RPMI7951 (cell line): ENCODE data around the gene SLC25A21. TPM values are rescaled to one million over a fixed set of nuclear protein-coding genes. Genes with fewer than 3 reads are reported as not detected.
"Not testable (repeated sequence)": the region's sequence is repeated elsewhere in the genome, so short reads cannot be mapped to it uniquely, and the experiment has no call there.

Experiments
- DNase-seq: peaks from one replicate; pipeline ENCODE4 v3.0.0-alpha.2; 2012; ENCODE audit warnings: low read depth
- total RNA-seq: library from RNA; depleted of rRNA; stranded (reverse); fragments of >200 nt; shearing (Covaris generic); gene quantifications from 2 replicates; pipeline ENCODE4 v1.2.3, GENCODE V29; 2014

The SLC25A21 gene
- total RNA-seq, 1 experiment from 2014 or later: 0.84 TPM

GRCh38 chr14:36716614-36717184 is 455.7 kb downstream of the SLC25A21 start:
- DNase-seq: no peak

- no peak for DNase-seq
Measured at GRCh38 chr14:36713960-36714703, 458.3 kb downstream of the SLC25A21 start.

DNA sequence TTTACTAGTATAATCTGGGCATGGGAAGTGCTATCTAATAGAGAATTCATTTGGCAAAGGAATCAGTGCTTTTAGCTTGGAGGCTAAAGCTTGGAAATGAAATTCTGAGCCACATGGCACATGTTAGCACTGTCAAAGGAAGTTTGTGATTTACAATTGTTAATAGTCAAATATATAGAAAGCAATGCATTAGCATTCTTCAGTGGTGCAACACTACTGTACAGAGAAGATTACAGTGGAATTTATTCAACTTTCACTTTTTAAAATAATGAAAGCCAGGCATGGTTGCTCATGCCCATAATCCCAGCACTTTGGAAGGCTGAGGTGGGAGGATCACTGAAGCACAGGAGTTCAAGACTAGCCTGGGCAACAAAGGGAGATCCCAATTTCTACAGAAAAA is 464.8 kb downstream of the SLC25A21 start:
- no peak for DNase-seq

- no peak for DNase-seq
Measured at GRCh38 chr14:36702474-36702873, 469.9 kb downstream of the SLC25A21 start.

DNA sequence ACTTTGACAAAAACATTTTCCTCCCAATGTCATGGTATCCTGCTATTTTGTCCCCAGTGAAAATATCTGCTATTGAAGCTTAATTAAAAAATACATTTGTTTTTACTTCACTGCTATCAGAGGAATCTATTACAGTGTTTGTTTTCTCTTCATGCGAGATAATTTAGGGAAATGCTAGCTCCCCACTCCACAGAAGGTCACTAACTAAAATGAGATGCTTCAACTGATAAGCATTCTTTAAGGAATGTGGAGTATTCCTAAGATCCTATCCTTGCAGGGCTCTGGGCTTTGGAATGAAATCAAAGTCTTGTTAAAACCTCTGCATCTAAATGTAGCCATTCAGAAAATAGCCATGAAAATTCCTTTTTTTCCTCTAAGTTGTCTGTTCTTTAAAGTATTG is 471.3 kb downstream of the SLC25A21 start:
- no peak for DNase-seq

DNA sequence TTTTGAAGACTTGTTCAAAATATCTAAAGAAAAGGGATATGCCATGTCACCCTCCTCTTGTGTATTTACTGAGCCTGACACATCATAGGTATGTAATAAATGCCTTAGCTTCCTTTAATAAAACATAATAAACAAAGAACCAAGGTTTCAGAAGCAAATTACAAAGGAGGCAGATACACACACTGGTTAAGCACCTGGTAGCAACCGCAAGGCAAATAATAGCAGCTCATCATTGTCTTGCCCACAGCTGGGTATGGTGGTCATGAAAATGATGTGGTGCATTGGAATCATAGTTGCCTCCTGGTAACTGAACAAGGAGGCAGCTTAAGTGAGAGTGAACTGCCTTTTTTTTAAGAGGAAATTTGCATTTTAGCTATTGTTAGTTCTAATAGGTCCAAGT is 471.8 kb downstream of the SLC25A21 start:
- DNase-seq: no peak

DNA sequence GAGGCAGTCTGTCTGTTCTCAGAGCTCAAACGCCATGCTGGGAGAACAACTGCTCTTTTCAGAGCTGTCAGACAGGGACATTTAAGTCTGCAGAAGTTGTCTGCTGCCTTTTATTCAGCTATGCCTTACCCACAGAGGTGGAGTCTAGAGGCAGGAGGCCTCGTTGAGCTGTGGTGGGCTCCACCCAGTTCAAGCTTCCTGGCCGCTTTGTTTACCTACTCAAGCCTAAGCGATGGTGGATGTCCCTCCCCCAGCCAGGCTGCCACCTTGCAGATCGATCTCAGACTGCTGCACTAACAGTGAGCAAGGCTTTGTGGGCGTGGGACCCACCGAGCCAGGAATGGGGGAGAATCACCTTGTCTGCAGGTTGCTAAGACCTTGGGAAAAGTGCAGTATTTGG is 473.0 kb downstream of the SLC25A21 start:
- DNase-seq: not testable (repeated sequence)

DNA sequence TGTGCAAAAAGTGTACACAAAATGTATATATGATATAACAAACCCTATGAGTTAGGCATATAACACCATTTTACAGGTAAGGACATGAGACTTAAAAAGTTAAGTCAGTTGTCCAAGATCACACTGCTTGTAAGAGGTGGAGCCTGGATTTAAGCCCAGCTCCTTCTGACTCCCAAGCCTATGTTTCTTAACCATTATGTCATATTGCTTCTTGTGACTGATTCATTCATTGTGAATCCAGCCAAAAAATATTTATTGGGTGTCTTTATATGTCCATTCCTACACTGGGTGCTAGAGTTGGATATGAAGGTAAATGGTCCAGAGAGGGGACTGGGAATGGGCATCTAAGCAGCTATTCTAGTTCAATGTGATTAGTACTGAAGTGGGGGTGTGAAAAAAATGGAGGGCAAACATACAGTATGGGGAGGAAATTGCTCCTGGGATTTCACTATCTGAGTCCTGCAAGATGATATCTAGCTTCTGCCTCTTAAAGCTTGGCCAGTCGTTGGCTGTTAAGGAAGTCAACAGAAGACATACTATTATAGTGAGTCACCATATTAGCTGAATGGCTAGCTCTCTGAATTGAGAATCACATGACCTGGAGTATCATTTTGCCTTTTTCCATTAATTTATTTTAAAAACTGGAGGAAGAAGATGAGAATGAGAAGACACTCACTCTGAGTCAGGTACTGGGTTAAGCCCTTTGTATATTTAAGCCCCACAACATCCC is 481.9 kb downstream of the SLC25A21 start:
- peak; percentile 1 for DNase-seq

GRCh38 chr14:36684946-36685345 is 487.5 kb downstream of the SLC25A21 start:
- no peak for DNase-seq

- DNase-seq: no peak
Measured at GRCh38 chr14:36683083-36683724, 489.2 kb downstream of the SLC25A21 start.

DNA sequence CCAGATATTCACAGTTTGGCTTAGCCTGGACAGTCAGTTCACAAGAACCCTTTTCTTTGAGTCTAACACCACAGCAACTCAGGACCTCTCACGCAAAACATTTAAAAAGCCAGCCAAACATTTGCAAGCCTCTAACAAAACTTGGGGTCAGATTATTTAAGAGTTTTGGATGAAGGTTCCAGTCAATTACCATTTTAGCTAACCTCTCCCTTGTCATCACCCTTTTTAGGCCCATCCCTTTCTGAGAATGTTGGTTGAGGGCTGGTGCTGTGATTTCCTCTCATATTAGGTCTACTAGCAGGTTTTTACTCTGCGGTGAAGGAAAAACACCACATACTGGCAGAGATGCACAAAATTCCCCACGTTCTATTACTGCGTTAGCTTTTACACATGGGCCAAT is 490.1 kb downstream of the SLC25A21 start:
- no peak for DNase-seq

- no peak for DNase-seq
Measured at GRCh38 chr14:36676236-36676635, 496.2 kb downstream of the SLC25A21 start.

GRCh38 chr14:36675581-36675980 is 496.8 kb downstream of the SLC25A21 start:
- DNase-seq: no peak

GRCh38 chr14:36674659-36675058 is 497.7 kb downstream of the SLC25A21 start:
- DNase-seq: no peak

DNA sequence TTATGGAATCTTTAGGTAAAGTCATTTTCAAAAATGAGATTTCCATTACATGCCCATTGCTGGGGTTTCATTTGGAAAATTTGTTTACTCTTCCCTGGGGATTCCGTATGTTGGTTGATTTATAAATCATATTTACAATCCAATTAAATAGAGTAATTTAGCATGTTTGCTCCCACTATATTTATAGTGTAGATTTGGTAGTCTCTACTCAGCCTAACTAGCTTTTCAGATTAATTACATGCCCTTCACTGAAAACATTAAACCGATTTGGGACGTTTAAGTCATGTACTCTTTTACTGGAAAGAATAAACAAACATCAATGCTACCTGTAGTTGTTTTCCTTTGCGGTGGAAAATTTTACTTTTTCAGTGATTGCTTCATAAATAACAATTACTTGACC is 500.3 kb downstream of the SLC25A21 start:
- no peak for DNase-seq

DNA sequence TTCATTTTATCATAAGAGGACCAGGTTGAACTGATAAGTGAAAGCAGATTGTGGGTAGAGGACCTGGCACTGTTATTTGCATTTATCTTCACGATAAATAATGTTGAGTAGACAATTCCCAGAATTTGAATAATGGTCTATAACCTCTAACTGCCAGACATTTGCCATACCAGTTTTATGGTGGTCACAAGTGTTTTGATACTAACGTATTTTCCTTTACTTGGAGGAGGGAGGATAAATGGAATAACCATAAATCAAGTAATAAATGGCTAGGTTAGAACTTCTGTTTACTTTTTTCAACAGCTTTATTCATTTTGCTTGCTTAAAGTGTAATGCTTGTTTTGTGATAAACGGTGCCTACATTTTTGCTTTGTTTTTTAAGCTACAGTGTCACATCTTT is 501.3 kb downstream of the SLC25A21 start:
- no peak for DNase-seq

DNA sequence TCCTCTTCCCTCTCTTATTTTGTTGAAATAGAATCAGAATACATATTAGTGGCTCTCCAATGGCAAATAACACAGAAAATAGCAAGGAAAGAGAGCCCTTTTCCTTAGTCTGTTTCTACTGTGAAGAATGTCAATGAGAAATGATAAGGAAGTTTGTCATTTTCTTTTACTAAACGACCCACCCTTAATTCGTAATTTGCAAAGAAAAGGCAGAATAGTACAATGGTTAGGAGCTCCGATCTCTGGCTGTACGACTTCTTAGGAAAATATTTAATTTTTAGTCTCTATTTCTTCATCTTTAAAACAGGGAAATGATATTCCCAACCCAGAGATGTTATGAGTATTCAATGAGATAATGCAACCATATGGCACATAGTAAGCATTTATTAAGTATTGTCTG is 504.7 kb downstream of the SLC25A21 start:
- no peak for DNase-seq

DNA sequence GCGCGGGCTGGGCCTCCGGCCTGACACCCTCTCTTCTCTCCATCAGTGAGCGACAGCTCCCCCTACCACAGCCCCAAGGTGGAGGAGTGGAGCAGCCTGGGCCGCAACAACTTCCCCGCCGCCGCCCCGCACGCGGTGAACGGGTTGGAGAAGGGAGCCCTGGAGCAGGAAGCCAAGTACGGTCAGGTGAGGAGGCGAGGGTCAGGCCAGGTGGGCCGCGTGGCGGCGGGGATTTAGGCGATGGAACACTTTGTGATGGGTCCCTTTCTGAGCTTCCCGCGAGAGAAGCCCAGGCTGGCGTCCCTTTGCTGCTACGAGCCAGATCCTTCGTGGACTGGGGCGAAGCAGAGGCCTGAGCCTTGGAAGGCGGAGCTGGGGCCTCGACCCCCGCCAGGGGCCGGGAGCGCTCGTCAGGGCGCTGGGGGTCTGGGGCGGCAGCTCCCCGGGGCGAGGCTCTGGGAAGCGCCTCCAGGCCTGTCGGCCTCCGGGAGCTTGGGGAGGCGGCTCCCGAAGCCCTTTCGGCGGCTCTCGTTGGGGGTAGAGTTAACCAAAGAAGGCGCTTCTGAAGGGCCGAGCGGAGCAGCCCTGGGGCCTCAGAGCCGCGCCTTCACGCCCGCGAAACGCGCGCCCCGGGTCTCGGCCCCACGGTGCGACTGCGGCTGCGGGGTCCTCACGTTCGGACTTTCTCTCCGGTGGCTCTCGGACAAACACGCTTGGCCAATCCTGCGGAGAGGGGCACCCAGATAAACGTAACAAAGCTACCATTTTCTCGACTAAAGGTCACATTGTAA is 505.8 kb downstream of the SLC25A21 start:
- DNase-seq: no peak

- no peak for DNase-seq
Measured at GRCh38 chr14:36665887-36666415, 506.5 kb downstream of the SLC25A21 start.

DNA sequence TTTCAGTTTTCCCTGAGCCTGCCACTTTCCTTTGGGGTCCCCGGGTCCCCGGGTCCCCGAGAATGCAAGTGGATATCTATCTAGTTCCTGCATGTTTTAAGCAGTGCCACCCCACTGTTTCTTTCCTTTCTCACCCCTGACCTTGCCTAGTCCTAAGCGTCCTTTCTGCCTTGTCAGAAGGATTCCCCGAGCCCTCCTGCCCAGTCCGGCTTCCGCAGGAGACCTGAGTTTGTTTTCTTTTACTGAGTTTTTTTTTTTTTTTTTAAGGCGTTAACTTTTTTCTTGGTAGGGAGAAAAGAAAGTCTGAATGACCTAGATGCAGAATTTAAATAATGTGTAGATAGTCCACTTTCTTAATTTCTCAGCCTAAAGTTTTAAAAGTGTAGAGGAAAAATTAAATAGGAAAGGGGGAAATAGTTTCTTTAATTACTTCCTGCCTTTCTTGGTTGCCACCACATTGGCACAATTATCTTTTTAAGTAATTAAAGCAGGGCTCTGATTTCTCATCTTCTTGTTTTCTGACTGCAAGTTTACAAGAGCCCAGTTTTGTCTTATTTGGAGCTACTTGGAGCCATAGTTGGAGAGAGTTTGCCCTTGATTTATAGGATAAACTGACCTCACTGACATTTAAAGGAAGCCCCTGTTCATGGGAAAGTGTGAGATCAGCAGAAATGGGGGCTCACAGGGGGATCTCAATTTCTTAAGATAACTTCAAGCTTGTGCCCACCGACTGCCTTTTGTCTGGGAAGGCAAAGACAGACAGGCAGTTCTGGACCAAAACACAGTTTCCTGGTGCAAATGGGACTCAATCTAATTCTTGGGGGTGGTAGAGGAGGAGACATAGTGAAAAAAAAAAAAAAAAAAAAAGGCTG is 507.8 kb downstream of the SLC25A21 start:
- no peak for DNase-seq
